Gastrocnemius medialis (tissue), 4 donors: ENCODE results near the gene PIR.

Source experiments
- POLR2A ChIP-seq, 2 donors: fragments of 450-650 bp; IDR thresholded peaks; one replicate each; pipeline ENCODE4 v1.6.1; 2017; ENCODE audit warnings: antibody characterized with exemption in 2 of 2, mild to moderate bottlenecking in 2 of 2, moderate library complexity in 2 of 2
- TF ChIP-seq, protein P1 (sequence below), 5 experiments: fragments of 450-650 bp in 3 of 5; fragments of 200-600 bp in 2 of 5; sonication (generic) in 2 of 5; IDR thresholded peaks in 4 of 5; conservative IDR thresholded peaks in 1 of 5; 1 replicate in 4 of 5; 2 replicates in 1 of 5; pipeline ENCODE4 v1.5.1; 2016 to 2019; ENCODE audit warnings: antibody characterized with exemption in 5 of 5, mild to moderate bottlenecking in 3 of 5, moderate library complexity in 3 of 5

DNA sequence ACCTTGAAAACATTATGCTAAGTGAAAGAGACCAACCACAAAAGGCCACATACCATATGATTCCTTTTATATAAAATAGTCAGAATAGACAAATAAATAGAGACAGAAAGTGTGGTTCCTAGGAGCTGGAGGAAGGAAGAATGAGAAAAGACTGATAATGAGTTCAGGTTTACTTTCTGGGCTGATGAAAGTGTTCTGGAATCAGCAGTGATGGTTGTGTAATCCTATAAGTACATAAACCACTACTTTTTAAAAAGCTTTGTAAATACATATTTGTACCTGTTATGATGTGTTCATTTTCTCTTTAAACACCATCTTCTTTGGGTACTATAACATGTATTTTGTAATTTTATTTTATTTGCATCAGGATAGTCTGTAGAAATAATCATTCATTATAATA, 20.6 kb downstream of the PIR start:
- TF ChIP-seq, protein P1, sequence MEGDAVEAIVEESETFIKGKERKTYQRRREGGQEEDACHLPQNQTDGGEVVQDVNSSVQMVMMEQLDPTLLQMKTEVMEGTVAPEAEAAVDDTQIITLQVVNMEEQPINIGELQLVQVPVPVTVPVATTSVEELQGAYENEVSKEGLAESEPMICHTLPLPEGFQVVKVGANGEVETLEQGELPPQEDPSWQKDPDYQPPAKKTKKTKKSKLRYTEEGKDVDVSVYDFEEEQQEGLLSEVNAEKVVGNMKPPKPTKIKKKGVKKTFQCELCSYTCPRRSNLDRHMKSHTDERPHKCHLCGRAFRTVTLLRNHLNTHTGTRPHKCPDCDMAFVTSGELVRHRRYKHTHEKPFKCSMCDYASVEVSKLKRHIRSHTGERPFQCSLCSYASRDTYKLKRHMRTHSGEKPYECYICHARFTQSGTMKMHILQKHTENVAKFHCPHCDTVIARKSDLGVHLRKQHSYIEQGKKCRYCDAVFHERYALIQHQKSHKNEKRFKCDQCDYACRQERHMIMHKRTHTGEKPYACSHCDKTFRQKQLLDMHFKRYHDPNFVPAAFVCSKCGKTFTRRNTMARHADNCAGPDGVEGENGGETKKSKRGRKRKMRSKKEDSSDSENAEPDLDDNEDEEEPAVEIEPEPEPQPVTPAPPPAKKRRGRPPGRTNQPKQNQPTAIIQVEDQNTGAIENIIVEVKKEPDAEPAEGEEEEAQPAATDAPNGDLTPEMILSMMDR (IDR thresholded peaks at IDR 0.05 in 4 of 5, conservative IDR thresholded peaks at IDR 0.05 in 1 of 5) = no peak
- no peak for TF ChIP-seq POLR2A (IDR thresholded peaks at IDR 0.05)
